GM12801 (cell line): ENCODE results near the gene PLPPR1.

Source experiments
- CTCF ChIP-seq: IDR thresholded peaks from one replicate; pipeline ENCODE4 v1.5.1; 2011; ENCODE audit warnings: control low read depth; ENCODE audit not compliant: insufficient read length; ENCODE audit errors: extremely low read depth

PLPPR1 gene

DNA sequence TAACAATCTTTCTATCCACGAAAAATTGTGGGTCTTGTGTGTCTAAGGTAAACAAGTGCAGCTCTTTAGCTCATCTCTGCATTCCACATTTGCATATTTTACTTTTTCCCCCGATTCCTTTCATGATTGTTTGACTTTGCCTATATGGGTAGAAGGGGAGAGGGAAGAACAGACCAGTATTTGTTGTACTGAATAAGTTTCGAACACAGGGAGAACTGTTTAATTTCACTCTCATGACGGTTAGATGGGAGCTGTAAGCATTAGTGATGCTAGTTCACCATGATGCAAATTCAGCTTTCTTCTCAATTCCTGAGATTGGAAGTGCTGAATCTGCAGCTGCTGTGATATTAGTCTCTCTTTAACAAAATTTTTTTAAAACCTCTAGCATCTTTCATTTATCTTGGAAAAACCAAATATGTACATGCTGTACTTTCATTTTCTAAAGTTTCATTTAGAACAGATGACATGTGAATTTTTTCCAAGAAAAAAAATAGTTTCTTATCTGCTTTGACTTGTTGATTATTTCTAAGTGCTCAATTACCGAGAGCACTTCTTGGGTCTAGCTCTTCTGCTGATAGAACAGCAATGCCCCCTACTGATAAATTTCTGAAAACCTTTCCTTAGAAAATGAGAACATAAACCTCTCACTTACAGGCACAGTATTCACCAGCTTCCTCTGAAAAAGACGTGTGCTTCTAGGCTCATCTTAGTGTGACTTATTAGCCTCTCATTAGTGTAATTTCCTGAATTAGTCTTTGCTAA, 206.8 kb downstream of the PLPPR1 start:
- no peak for TF ChIP-seq CTCF

DNA sequence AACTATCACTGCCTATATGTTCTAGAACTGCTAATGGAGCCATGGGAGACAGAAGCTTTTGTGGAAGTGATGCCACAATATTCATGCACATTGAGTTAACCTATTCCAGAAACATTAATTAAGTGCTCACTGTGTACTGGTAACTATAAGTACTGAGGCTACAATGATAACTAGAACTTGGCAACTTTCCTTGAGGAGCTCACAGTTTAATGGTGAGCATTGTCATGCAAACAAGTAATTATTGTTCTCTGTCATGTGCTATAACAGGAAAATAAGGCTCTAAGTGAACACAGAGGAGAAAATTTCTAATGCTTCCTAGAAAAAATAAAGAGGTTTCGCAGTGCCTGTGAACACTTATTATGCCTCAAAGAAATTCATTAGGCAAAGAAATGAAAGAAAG, 214.1 kb downstream of the PLPPR1 start:
- TF ChIP-seq CTCF, result no peak

DNA sequence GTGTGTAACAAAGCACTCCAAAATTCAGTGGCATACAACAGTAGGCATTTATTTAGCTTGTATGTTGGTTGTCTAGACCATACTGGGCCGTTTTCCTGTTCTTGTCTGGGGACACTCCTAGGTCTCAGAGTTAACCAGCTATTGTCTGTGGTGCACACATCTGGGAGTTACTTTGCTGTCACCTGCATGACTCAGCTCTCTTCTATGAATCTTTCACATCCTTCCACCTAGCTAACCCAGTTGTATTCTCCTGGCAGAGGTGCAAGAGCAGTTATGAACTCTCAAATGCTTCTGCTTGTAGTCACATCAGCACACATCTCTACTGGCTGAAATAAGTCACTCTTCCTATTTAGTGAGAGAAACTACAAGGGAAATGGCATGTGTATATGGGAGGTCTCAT, 218.2 kb downstream of the PLPPR1 start:
- TF ChIP-seq CTCF, result no peak

GRCh38 chr9:101247297-101247696, 218.8 kb downstream of the PLPPR1 start:
- no peak for TF ChIP-seq CTCF

DNA sequence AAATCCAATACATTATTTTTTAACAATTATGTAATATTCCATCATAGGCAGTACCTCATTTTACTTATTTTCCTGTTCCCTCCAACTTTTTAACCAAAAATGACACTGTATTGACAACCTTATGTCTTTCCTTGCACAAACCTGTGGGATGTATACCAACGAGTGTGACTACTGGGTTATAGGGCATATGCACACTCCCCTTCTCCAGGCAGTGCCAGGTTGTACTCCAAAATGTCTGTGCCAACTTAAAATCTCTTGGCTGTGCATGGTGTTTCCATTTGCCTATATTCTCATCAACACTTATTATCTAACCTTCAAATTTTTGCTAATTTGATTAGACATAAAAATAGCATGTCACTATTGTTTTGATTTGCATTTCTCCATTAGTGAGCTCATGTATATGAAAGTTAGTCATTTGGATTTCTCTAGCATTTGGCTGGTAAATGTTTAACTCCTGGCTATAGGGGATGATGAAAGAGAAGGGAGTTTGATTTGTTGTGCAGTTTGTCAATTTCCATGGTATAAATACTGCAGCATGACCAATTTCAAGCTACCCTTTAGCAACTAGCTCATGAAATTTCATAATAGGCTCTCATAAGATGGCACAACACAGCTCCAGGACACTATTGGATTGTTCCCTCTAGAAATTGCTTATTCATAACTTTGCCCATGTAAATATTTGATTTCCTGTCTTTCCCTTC, 226.4 kb downstream of the PLPPR1 start:
- no peak for TF ChIP-seq CTCF

- no peak for TF ChIP-seq CTCF
These were observed 236.2 kb downstream of the PLPPR1 start for GRCh38 chr9:101264727-101265126.

DNA sequence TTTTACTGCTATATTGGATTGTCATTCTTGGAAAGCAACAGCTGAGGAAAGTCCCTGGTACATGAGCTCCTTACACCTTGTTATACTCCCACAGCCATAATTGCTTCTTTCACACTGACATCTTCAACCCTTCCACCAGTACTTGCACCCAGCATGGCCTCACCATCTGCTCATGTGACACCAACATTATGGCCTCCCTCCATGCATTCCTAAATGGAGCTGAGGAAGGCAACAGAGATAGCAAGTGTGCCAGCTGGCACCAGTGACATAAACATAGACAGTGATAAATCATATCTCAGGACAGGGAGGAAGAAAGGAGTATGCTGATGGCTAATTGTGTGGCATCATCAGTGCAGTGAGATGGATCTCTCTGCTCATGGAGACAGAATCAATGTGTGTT, 236.7 kb downstream of the PLPPR1 start:
- TF ChIP-seq CTCF, result no peak
